HepG2 (cell line): ENCODE measurements around the gene ARSB. TPM values are rescaled to one million over a fixed set of nuclear protein-coding genes. Genes with fewer than 3 reads are reported as not detected.

Experiments
- ATAC-seq: fragments of 200-7000 bp; cut with Tn5 transposase; 3 replicates; pipeline ENCODE4 v1.9.1; 2020; ENCODE audit warnings: mild to moderate bottlenecking, moderate library complexity
- BruUV-seq: library from RNA; stranded (reverse); fragments of 400-500 nt; replicated peaks from 2 replicates; lab custom pipeline; 2021; lab: Mats Ljungman, UMichigan
- CTCF ChIA-PET: fragments of 300-600 bp; formaldehyde crosslinking; extraction: SDS; loops from one replicate; lab custom pipeline; 2021; ENCODE audit warnings: low total read pairs, inconsistent platforms, low intra/inter-chr PET ratio; lab: Yijun Ruan, JAX
- POLR2A ChIA-PET: fragments of 350-600 bp; sonication (Branson Sonifier 250); formaldehyde crosslinking; loops from one replicate; lab custom pipeline; 2020; ENCODE audit warnings: antibody characterized with exemption, inconsistent platforms; lab: Yijun Ruan, JAX
- DNase-seq: peaks from one replicate; pipeline ENCODE4 v3.0.0-alpha.2; 2015; ENCODE audit warnings: low spot score
- FAIRE-seq: peaks from 3 replicates; lab custom pipeline; 2011; peaks lifted over from hg19 to GRCh38; lab: Jason Lieb, UNC
- H2AFZ ChIP-seq: one replicate; pipeline ENCODE4 v1.6.1; 2011; ENCODE audit warnings: low read length, inconsistent platforms
- H3K27ac ChIP-seq: fragments of 300-600 bp; 3 replicates; pipeline ENCODE4 v1.8.0; 2011; ENCODE audit warnings: mixed run types, mild to moderate bottlenecking, mixed read lengths, low read length, inconsistent platforms; ENCODE audit not compliant: insufficient read depth; ENCODE audit errors: extremely low read length
- H3K27me3 ChIP-seq, 2 experiments: fragments of 200-600 bp in 1 of 2; 2 replicates in 1 of 2; 3 replicates in 1 of 2; pipeline versions ENCODE4 v1.6.0 to v1.8.0; 2011; ENCODE audit warnings: low read length in 2 of 2, mild to moderate bottlenecking in 2 of 2, moderate library complexity in 2 of 2, inconsistent platforms in 1 of 2; ENCODE audit not compliant: insufficient read depth in 2 of 2, control insufficient read depth in 1 of 2
- H3K36me3 ChIP-seq, 2 experiments: fragments of 200-600 bp in 1 of 2; replicated peaks in 1 of 2; 2 replicates in 1 of 2; 3 replicates in 1 of 2; pipeline versions ENCODE4 v1.5.1 to v1.8.0; 2011; ENCODE audit warnings: low read length in 2 of 2, inconsistent platforms in 1 of 2; ENCODE audit not compliant: insufficient read depth in 2 of 2, control insufficient read depth in 1 of 2
- H3K4me1 ChIP-seq: 2 replicates; pipeline ENCODE4 v1.5.1; 2012; ENCODE audit warnings: low read length, inconsistent platforms; ENCODE audit not compliant: insufficient read depth
- H3K4me2 ChIP-seq: 2 replicates; pipeline ENCODE4 v1.6.0; 2011; ENCODE audit warnings: low read depth, low read length, inconsistent platforms
- H3K4me3 ChIP-seq, 3 experiments: fragments of 200-600 bp in 1 of 3; sonication (generic), shearing (Covaris generic) in 1 of 3; replicated peaks in 1 of 3; 2 replicates each; pipeline ENCODE4 v1.5.1; 2011 to 2016; ENCODE audit warnings: low read length in 3 of 3, inconsistent platforms in 2 of 3, low read depth in 2 of 3, mild to moderate bottlenecking in 2 of 3, control low read depth in 1 of 3, mixed read lengths in 1 of 3; ENCODE audit not compliant: insufficient read depth in 1 of 3
- H3K79me2 ChIP-seq: one replicate; pipeline ENCODE4 v1.6.1; 2011; ENCODE audit warnings: low read length, inconsistent platforms; ENCODE audit not compliant: insufficient read depth
- H3K9ac ChIP-seq: 2 replicates; pipeline ENCODE4 v1.6.0; 2011; ENCODE audit warnings: mild to moderate bottlenecking, low read depth, low read length, inconsistent platforms; ENCODE audit not compliant: insufficient read depth
- H3K9me3 ChIP-seq: 2 replicates; pipeline ENCODE4 v1.5.1; 2012; ENCODE audit warnings: mild to moderate bottlenecking, low read length
- H4K20me1 ChIP-seq: 2 replicates; pipeline ENCODE4 v1.6.0; 2011; ENCODE audit warnings: inconsistent platforms, mild to moderate bottlenecking, low read length, moderate library complexity; ENCODE audit not compliant: insufficient read depth
- CREBL2 ChIP-seq: sonication (generic); formaldehyde crosslinking; IDR thresholded peaks from 2 replicates; pipeline ENCODE4 v1.8.1; 2023; ENCODE audit warnings: missing genetic modification reagents, mild to moderate bottlenecking, borderline replicate concordance
- FOXP1 ChIP-seq, 2 experiments: fragments of 450-650 bp in 1 of 2; IDR thresholded peaks; 2 replicates each; pipeline ENCODE4 v1.6.1; 2017 to 2018; ENCODE audit warnings: antibody characterized with exemption in 1 of 2
- HOXA3 ChIP-seq: sonication (generic); formaldehyde crosslinking; IDR thresholded peaks from 2 replicates; pipeline ENCODE4 v1.5.0; 2020; ENCODE audit warnings: missing genetic modification reagents
- ISL2 ChIP-seq: sonication (generic); formaldehyde crosslinking; IDR thresholded peaks from 2 replicates; pipeline ENCODE4 v1.5.0; 2020; ENCODE audit warnings: missing genetic modification reagents
- KDM5B ChIP-seq: sonication (generic); formaldehyde crosslinking; IDR thresholded peaks from 2 replicates; pipeline ENCODE4 v1.4.0; 2020; ENCODE audit warnings: missing genetic modification reagents, mild to moderate bottlenecking, borderline replicate concordance
- MBD4 ChIP-seq: IDR thresholded peaks from 2 replicates; pipeline ENCODE4 v1.6.1; 2012; ENCODE audit warnings: low read length, inconsistent platforms, borderline replicate concordance
- PLRG1 ChIP-seq: fragments of 450-650 bp; conservative IDR thresholded peaks from 2 replicates; pipeline ENCODE4 v1.6.1; 2016
- POLR2G ChIP-seq: fragments of 200-400 bp; formaldehyde crosslinking; IDR thresholded peaks from 2 replicates; pipeline ENCODE4 v1.6.1; 2018; ENCODE audit warnings: mild to moderate bottlenecking, low read depth, low read length, moderate library complexity
- RCOR2 ChIP-seq: IDR thresholded peaks from 2 replicates; pipeline ENCODE4 v1.6.1; 2016; ENCODE audit warnings: missing biosample characterization, missing genetic modification reagents
- SNRNP70 ChIP-seq: fragments of 200-400 bp; formaldehyde crosslinking; IDR thresholded peaks from 2 replicates; pipeline ENCODE4 v1.6.1; 2017; ENCODE audit warnings: mild to moderate bottlenecking, low read depth, low read length, moderate library complexity
- SOX5 ChIP-seq: IDR thresholded peaks from 2 replicates; pipeline ENCODE4 v1.6.1; 2016; ENCODE audit warnings: borderline replicate concordance
- TMF1 ChIP-seq: sonication (generic); formaldehyde crosslinking; IDR thresholded peaks from 2 replicates; pipeline ENCODE4 v1.8.1; 2022; ENCODE audit warnings: low read depth, missing genetic modification reagents
- ZFAT ChIP-seq: sonication (generic); formaldehyde crosslinking; conservative IDR thresholded peaks from 2 replicates; pipeline ENCODE4 v1.8.1; 2023; ENCODE audit warnings: missing genetic modification reagents, inconsistent platforms
- ZFY ChIP-seq: sonication (generic); formaldehyde crosslinking; IDR thresholded peaks from 2 replicates; pipeline ENCODE4 v1.4.0; 2020; ENCODE audit warnings: missing genetic modification reagents
- ZNF441 ChIP-seq: sonication (generic); formaldehyde crosslinking; IDR thresholded peaks from 2 replicates; pipeline ENCODE4 v1.7.0; 2021; ENCODE audit warnings: missing genetic modification reagents, borderline replicate concordance
- ZNF75D ChIP-seq: sonication (generic); formaldehyde crosslinking; IDR thresholded peaks from 2 replicates; pipeline ENCODE4 v1.8.1; 2023; ENCODE audit warnings: missing genetic modification reagents, mild to moderate bottlenecking, borderline replicate concordance
- ZSCAN29 ChIP-seq: sonication (generic); formaldehyde crosslinking; conservative IDR thresholded peaks from 2 replicates; pipeline ENCODE4 v1.4.0; 2020; ENCODE audit warnings: mild to moderate bottlenecking, missing genetic modification reagents
- ZSCAN5A ChIP-seq: sonication (generic); formaldehyde crosslinking; IDR thresholded peaks from 2 replicates; pipeline ENCODE4 v1.8.0; 2022; ENCODE audit warnings: mild to moderate bottlenecking, missing genetic modification reagents, borderline replicate concordance
- WGBS: methylation state at CpG from one replicate; pipeline ENCODE4 v1.1.6; 2017; ENCODE audit warnings: low lambda C conversion rate; 5-methylcytosine and 5-hydroxymethylcytosine counted together
- in situ Hi-C: cut with HindIII; loops from 2 replicates; pipeline ENCODE4 v1.10.0; 2017; ENCODE audit warnings: low pct_unique_long_range_greater_than_20kb; ENCODE audit not compliant: extremely low pct_ligation_motif_present
- intact Hi-C: fragments of 100-400 bp; cut with micrococcal nuclease; formaldehyde crosslinking; loops from one replicate; pipeline ENCODE4 v1.10.0; 2022; ENCODE audit not compliant: unreplicated experiment
- polyA plus RNA-seq, 8 experiments: library from polyadenylated mRNA; depleted of rRNA in 3 of 8; stranded (reverse) in 7 of 8; unstranded in 1 of 8; fragments of >200 nt; fragmentation: Illumina TruSeq in 4 of 8; extraction: Trizol in 4 of 8; gene quantifications; 2 replicates each; pipeline versions ENCODE4 v1.2.1 to v1.2.3, GENCODE V29; 2011 to 2016; ENCODE audit warnings: low read depth in 4 of 8, missing spikeins in 1 of 8, mixed read lengths in 1 of 8; ENCODE audit not compliant: insufficient read depth in 1 of 8
- total RNA-seq, 5 experiments: library from RNA; depleted of rRNA; stranded (reverse); fragments of >200 nt; fragmentation: Illumina TruSeq; extraction: Trizol; gene quantifications; 2 replicates each; pipeline ENCODE4 v1.2.3, GENCODE V29; 2016; ENCODE audit warnings: low read depth in 1 of 5

ARSB gene
- total and polyA plus RNA-seq, 2 of the 13 experiments (the other 11 are each of a cell fraction or from before 2014, with no cell fraction given), result 52.6 to 66.4 TPM

- Histone ChIP-seq H3K9ac (no peak overlapping the region), H2AFZ (no peak overlapping the region), H3K4me1 (peaks cover 26% of the 10 kb centered on the region), H3K79me2 (no peaks in the 10 kb centered on the region)
- 97% methylated on average over 1 of the region's 1 CpG for WGBS
- no peak for TF ChIP-seq ZSCAN29 (CRISPR knock-in tag)
- no peak for TF ChIP-seq ZSCAN5A (CRISPR knock-in tag)
- no peak for TF ChIP-seq ZFY (CRISPR knock-in tag)
- no peak for TF ChIP-seq POLR2G
- no peak for TF ChIP-seq FOXP1 (IDR thresholded peaks at IDR 0.05)
- no peak for TF ChIP-seq FOXP1 (CRISPR knock-in tag; IDR thresholded peaks at IDR 0.05)
- TF ChIP-seq SOX5 (CRISPR knock-in tag), result no peak
- no peak for TF ChIP-seq HOXA3 (CRISPR knock-in tag)
- TF ChIP-seq KDM5B (CRISPR knock-in tag), result no peak
- TF ChIP-seq MBD4, result no peak
- TF ChIP-seq PLRG1, result no peak
- TF ChIP-seq ZFAT (CRISPR knock-in tag), result no peak
- TF ChIP-seq SNRNP70, result no peak
- no peak for TF ChIP-seq ISL2
- TF ChIP-seq RCOR2 (CRISPR knock-in tag), result no peak
- no peak for TF ChIP-seq ZNF75D (CRISPR knock-in tag)
- no peak for TF ChIP-seq CREBL2 (CRISPR knock-in tag)
- TF ChIP-seq TMF1 (CRISPR knock-in tag), result no peak
- TF ChIP-seq ZNF441 (CRISPR knock-in tag), result no peak
- TF ChIP-seq, all 625 proteins: peak for 0
- POLR2A ChIA-PET, result no interaction called here
- ATAC-seq (no peak), FAIRE-seq (no peak), DNase-seq (no peak)
- Histone ChIP-seq H3K27ac (no peak overlapping the region), H3K36me3 (peaks cover 9 to 49% of the 10 kb centered on the region in 2 experiments), H4K20me1 (no peaks in the 10 kb centered on the region), H3K4me2 (no peak overlapping the region), H3K27me3 (no peaks in the 10 kb centered on the region), H3K4me3 (no peak overlapping the region), H3K9me3 (no peaks in the 10 kb centered on the region)
- no TSS peak for BruUV-seq
- intact Hi-C loops (no loop called here), in situ Hi-C loops (no loop called here)
- CTCF ChIA-PET, result no interaction called here
These were observed 28.2 kb downstream of the ARSB start for GRCh38 chr5:78956901-78957300.
